GM12891 (cell line): ENCODE data around the gene NUDT16.
A peak's percentile ranks its signal among the peaks of the same experiment; 100 is the strongest.
"Not testable (repeated sequence)": the region's sequence is repeated elsewhere in the genome, so short reads cannot be mapped to it uniquely, and the experiment has no call there.

Experiments used
- DNase-seq: peaks from one replicate; pipeline ENCODE4 v3.0.0; 2011; ENCODE audit warnings: low spot score; ENCODE audit not compliant: insufficient read length
- FAIRE-seq: peaks from 2 replicates; lab custom pipeline; 2011; peaks lifted over from hg19 to GRCh38; lab: Jason Lieb, UNC
- PAX5 ChIP-seq: IDR thresholded peaks from 2 replicates; pipeline ENCODE4 v1.6.1; 2011; ENCODE audit warnings: low read length, moderate library complexity, mild to moderate bottlenecking; ENCODE audit not compliant: insufficient read depth, severe bottlenecking
- POLR2A ChIP-seq: IDR thresholded peaks from 2 replicates; pipeline ENCODE4 v1.6.1; 2011; ENCODE audit warnings: low read depth, low read length, control low read depth
- POLR2AphosphoS5 ChIP-seq: IDR thresholded peaks from 2 replicates; pipeline ENCODE4 v1.6.1; 2011; ENCODE audit warnings: low read depth, low read length, control low read depth
- POU2F2 ChIP-seq: IDR thresholded peaks from 2 replicates; pipeline ENCODE4 v1.6.1; 2011; ENCODE audit warnings: low read depth, mild to moderate bottlenecking, control low read depth, low read length, moderate library complexity
- SPI1 ChIP-seq: IDR thresholded peaks from 2 replicates; pipeline ENCODE4 v1.6.1; 2011; ENCODE audit warnings: low read depth, low read length, control low read depth
- TAF1 ChIP-seq: IDR thresholded peaks from 2 replicates; pipeline ENCODE4 v1.6.1; 2011; ENCODE audit warnings: low read depth, low read length, control low read depth

Gene NUDT16

DNA sequence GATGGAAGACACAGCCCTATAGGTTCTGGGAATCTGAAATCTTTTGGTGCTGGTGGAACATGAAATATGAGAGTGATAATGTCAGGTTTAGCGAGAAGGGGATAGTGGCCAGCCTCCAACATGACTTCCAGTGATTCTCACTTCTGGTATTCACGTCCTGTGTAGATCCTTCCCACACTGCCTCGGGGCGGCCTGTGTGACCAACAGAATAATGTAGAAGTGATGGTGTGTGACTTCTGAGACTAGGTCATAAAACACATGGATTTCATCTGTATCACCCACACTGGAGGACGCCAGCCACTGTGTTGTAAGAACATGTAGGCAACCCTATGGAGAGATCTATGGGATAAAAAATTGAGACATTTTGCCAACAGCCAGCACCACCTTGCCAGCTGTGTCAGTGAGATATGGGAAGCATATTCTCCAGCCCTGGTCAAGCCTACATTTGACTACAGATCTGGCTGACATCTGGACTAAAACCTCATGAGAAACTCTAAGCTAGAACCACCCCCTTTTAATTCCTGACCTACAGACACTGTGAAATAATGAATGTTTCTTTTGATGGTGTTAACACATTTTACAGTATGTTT lies 25.5 kb upstream of the NUDT16 start:
- no peak for TF ChIP-seq TAF1
- no peak for TF ChIP-seq SPI1
- no peak for TF ChIP-seq POLR2AphosphoS5
- no peak for TF ChIP-seq POLR2A
- TF ChIP-seq PAX5: no peak
- TF ChIP-seq POU2F2: no peak
- DNase-seq (no peak), FAIRE-seq (no peak)

DNA sequence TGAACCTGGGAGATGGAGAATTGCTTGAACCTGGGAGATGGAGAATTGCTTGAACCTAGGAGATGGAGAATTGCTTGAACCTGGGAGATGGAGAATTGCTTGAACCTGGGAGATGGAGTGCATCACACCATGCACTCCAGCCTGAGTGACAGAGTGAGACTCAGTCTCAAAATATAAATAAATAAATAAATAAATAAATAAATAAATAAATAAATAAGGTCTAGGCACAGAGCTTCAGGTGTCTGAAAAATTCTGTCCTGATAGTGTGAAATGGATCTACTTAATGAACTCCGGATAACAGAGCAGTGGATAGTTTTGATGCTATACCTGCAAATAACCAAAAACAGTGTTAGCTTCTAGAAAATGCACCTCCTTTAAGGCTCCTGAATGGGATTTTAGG lies 24.3 kb upstream of the NUDT16 start:
- DNase-seq: no peak
- TF ChIP-seq POLR2AphosphoS5 (no peak), TAF1 (no peak), SPI1 (no peak), PAX5 (no peak), POU2F2 (no peak)

DNA sequence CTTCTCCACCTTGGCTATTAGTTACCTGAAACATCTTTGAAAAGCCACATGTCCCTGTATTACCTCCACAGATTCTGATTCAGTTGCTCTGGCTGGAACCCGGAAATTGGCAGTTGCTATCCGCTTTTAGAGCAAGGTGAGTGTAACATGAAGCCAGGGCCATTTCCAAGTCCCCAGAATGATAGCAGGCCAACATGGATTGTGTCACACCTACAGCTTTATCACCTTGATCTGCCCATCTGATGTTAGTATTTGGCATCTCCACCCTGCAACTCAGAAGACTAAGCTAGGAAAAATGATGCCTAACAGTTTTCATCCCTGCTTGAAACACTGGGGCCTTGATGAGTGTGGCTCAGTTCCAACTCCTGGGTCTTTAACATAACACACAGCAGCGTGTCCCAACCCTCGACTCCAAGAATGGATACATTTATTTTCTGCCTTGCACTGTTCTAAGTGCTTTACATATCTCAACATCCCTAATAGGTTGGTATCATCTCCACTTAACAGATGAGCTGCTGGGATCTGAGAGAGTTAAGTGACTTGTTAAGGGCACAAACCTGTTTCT lies 21.3 kb upstream of the NUDT16 start:
- no peak for DNase-seq
- TF ChIP-seq POLR2AphosphoS5 (no peak), TAF1 (no peak), POLR2A (no peak), POU2F2 (no peak), PAX5 (no peak), SPI1 (no peak)
- no peak for FAIRE-seq

More for the DNA sequence above, 24.3 kb upstream of the NUDT16 start:
- FAIRE-seq: no peak

DNA sequence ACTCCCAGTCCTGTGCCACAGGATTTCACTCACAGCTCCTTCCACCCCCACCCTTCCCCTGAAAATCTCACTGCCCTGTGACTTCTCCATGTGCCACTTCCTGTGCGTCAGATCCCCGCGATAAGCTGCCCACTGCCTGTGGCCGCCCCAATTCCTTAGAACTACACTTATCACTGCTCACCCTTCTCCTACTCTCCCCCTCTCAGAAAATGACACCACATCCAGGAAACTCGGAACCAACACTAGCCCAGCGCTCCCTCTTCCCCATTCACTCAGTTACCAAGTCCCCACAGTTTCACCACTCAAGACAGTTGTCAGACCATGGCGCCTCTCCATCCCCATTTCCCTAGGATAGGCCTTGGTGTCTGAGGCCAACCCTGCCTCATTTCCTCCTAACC lies 20.5 kb upstream of the NUDT16 start:
- FAIRE-seq: peak; percentile 78
- DNase-seq: not testable (repeated sequence)

DNA sequence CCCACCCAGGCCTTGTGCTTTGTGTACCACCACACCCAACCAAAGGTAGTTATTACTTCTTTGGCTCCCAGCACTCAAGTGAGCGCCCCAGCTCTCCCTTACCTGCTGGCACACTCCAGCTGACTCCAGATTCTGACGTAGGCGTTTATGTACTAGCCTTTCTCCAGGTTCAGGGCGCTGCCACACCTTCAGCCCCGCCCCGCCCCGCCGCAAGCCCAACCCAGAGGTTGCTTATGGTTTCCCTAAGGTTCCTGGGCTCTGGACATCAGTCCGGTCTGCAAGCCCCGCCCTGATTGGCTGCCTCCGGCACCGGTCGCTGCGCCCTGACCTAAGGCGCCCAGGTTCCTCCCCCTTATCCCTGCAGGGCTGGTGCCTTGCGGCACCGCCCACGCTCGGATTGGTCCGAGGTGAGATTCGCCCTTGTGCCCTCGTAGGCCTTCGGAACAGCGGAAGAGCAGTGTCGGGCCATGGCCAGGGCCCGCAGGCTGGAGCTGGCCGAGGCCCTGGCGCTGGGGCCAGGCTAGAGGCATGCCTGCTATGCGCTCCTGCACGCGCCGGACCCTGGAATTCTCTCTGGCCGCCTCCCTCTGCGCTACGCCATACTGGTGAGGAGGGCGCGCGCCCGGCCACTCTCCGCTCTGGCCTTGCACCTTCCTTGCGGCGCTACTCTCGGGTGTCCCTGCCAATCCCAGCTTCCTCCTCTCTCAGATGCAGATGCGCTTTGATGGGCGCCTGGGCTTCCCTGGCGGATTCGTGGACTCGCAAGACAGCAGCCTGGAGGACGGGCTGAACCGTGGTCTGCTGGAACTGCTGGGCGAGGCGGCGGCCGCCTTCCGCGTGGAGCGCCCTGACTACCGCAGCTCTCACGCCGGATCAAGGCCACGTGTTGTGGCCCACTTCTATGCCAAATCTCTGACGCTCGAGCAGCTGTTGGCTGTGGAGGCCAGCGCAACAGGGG lies 19.8 kb upstream of the NUDT16 start:
- peak; percentile 70 for FAIRE-seq
- no peak for TF ChIP-seq POLR2AphosphoS5
- TF ChIP-seq POLR2A: no peak
- TF ChIP-seq TAF1: no peak
- no peak for TF ChIP-seq PAX5
- no peak for TF ChIP-seq POU2F2
- TF ChIP-seq SPI1: no peak
- peak; percentile 60 for DNase-seq

DNA sequence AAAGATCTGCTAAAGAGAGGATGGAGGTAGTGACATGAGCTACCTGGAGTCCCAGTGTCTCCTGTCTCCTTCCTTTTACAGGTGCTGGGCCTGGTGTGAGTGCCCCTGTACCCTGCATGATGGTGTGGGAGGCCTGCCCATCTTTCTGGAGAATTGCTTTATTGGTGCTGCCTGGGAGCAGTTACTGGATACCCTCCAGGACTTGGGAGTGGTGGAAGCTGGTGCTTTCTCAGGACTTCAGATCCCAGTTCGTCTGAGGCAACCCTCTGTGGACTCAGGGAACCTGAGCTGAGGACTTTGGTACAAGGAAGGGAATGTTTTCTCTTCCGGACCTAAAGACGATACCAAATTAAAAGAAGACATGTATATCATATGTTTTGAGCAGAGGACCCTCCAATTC lies 18.3 kb upstream of the NUDT16 start:
- FAIRE-seq (no peak), DNase-seq (no peak)
- TF ChIP-seq SPI1 (no peak), POU2F2 (no peak), TAF1 (no peak), PAX5 (no peak), POLR2A (no peak), POLR2AphosphoS5 (no peak)

DNA sequence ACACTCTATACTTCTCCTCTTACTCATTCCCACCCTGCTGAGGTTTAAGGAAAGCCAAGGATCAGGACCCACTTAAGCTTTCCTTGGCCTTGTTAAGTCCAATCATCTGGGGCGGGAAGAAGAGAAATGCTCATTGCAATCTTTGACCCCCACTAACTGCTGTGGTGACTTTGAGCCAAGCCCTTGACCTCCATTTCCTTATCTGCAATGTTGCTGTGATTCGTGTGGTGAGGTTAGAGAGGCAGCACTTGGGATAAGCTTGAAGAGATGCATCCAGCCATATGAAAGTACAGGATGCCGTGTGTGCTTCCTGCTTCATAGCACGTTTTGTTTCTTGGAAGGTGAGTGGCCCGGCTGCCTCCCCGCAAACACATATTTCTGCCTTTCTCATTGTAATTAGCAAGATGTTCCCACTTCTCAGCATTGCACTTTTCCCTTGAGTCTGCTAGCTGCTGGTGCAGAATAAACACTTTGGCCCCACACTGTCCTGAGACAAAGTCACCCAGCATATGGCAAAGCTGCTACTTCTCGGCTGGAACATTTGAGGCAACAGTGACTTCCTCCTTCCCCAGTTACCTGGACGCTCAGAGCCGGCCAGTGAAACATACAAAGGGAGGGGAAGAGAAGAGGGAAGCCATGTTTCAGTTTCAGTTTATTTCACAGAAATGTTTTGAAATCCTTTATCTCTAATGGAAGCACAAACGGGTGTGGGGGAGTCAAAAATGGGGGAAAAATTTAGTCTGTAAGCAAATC lies 10.5 kb upstream of the NUDT16 start:
- DNase-seq: no peak
- FAIRE-seq: no peak
- TF ChIP-seq POU2F2 (no peak), POLR2A (no peak), POLR2AphosphoS5 (no peak), TAF1 (no peak), PAX5 (no peak), SPI1 (no peak)

DNA sequence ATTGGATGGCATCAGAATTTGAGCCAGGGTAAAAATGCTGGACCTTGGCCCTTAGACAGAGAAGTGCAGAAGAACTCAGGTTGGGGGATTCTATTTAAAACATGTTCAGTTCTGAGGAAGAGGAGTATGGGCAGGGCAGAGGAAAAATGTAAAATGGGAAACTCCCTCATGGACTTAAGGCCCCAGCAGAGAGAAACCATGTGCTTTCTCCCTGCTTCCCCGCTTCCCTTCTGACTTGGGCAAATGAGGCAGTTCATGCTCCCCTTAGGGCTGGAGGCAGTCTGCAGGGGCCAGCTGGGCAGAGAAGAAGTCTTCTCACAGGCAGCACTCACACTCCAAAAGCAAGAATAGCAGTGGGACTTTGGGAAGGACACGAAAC lies 9.9 kb upstream of the NUDT16 start:
- TF ChIP-seq POU2F2: no peak
- TF ChIP-seq POLR2A: no peak
- TF ChIP-seq POLR2AphosphoS5: no peak
- TF ChIP-seq SPI1: no peak
- TF ChIP-seq PAX5: no peak
- no peak for TF ChIP-seq TAF1
- no peak for DNase-seq
- FAIRE-seq: no peak

DNA sequence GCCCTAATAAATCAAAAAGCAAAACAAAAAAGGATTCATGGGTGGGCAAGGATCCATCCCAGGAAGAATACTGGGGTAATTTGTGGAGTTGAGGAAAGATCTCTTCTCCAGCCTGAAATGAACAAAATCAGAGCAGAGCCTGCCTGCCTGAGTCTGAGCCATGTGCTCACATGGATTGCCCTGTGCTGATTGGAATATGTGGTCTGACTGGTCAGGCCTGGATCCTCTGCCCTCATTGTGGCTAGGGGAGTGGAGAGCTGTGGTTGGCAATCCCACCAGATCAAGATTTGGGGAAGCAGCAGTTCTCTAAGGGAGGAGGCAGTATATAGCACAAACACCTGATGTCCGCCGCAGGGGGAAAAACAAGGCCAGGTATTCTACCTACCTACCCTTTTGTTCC lies 6.8 kb upstream of the NUDT16 start:
- FAIRE-seq: no peak
- TF ChIP-seq PAX5 (no peak), POU2F2 (no peak), TAF1 (no peak)

More for the DNA sequence above, 6.8 kb upstream of the NUDT16 start:
- DNase-seq: no peak
